Karpas-422 (cell line): ENCODE results near the gene VCL. TPM values are rescaled to one million over a fixed set of nuclear protein-coding genes. Genes with fewer than 3 reads are reported as not detected.

Source experiments
- DNase-seq: peaks from one replicate; pipeline ENCODE4 v3.0.0-alpha.2; 2015
- H2AFZ ChIP-seq: fragments of 200-600 bp; sonication (generic); 2 replicates; pipeline ENCODE4 v1.6.1; 2014; ENCODE audit warnings: antibody characterized with exemption, low read length, mixed read lengths
- H3K27ac ChIP-seq: fragments of 200-600 bp; sonication (generic); 2 replicates; pipeline ENCODE4 v1.5.1; 2014; ENCODE audit warnings: mild to moderate bottlenecking, low read length, moderate library complexity
- H3K27me3 ChIP-seq: fragments of 200-600 bp; sonication (generic); 2 replicates; pipeline ENCODE4 v1.6.1; 2014; ENCODE audit warnings: low read length, mixed read lengths
- H3K36me3 ChIP-seq: fragments of 200-600 bp; sonication (generic); 2 replicates; pipeline ENCODE4 v1.6.1; 2014; ENCODE audit warnings: low read length, mixed read lengths; ENCODE audit not compliant: insufficient read depth
- H3K4me1 ChIP-seq: fragments of 200-600 bp; sonication (generic); 2 replicates; pipeline ENCODE4 v1.6.1; 2014; ENCODE audit warnings: mild to moderate bottlenecking, low read length, mixed read lengths
- H3K4me2 ChIP-seq: fragments of 200-600 bp; sonication (generic); 2 replicates; pipeline ENCODE4 v1.6.1; 2014; ENCODE audit warnings: low read length, low read depth, mild to moderate bottlenecking; ENCODE audit not compliant: poor library complexity, severe bottlenecking
- H3K4me3 ChIP-seq: fragments of 200-600 bp; sonication (generic); 2 replicates; pipeline ENCODE4 v1.5.1; 2014; ENCODE audit warnings: mild to moderate bottlenecking, antibody characterized with exemption, low read length, mixed read lengths
- H3K79me2 ChIP-seq: fragments of 200-600 bp; sonication (generic); 2 replicates; pipeline ENCODE4 v1.6.1; 2014; ENCODE audit warnings: mild to moderate bottlenecking, low read length, mixed read lengths
- H3K9ac ChIP-seq: fragments of 200-600 bp; sonication (generic); 2 replicates; pipeline ENCODE4 v1.6.0; 2014; ENCODE audit warnings: low read length
- H3K9me2 ChIP-seq: fragments of 200-600 bp; sonication (generic), shearing (Covaris generic); replicated peaks from 2 replicates; pipeline ENCODE4 v1.6.0; 2014; ENCODE audit warnings: mild to moderate bottlenecking, low read length, moderate library complexity; ENCODE audit not compliant: insufficient read depth
- H3K9me3 ChIP-seq: fragments of 300-700, 200-600 bp; sonication (generic); 2 replicates; pipeline ENCODE4 v1.6.1; 2014; ENCODE audit warnings: low read length, mixed read lengths
- H4K20me1 ChIP-seq: fragments of 200-600 bp; sonication (generic); 2 replicates; pipeline ENCODE4 v1.6.1; 2014; ENCODE audit warnings: mild to moderate bottlenecking, antibody characterized with exemption, low read length, low read depth; ENCODE audit not compliant: insufficient read depth
- total RNA-seq: library from RNA; depleted of rRNA; stranded (reverse); fragments of >200 nt; shearing (Covaris generic); gene quantifications from 2 replicates; pipeline ENCODE4 v1.2.3, GENCODE V29; 2014; ENCODE audit warnings: low replicate concordance

The VCL gene
- total RNA-seq, 1 experiment from 2014 or later = 37.6 TPM

DNA sequence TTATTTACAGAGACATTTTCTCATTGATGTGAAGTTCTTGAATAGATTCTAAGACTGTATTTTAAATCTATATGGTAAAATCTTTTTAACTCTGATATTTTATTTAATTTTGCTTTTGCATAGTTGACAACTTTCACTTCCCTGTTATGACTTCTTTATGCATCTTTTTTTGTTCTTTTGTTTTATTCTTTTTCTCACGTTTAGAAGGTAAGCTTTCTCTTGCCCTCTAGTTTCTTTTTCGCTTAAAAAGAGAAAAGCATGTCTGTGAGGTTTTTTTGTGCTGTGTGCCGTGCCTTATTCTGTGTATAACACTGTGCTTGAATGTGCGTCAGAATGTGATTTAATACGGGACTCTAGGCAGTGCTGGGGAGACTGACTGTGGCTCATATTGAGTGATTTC lies 78.0 kb downstream of the VCL start:
- no peaks in the 10 kb centered on the region for H4K20me1 ChIP-seq

DNA sequence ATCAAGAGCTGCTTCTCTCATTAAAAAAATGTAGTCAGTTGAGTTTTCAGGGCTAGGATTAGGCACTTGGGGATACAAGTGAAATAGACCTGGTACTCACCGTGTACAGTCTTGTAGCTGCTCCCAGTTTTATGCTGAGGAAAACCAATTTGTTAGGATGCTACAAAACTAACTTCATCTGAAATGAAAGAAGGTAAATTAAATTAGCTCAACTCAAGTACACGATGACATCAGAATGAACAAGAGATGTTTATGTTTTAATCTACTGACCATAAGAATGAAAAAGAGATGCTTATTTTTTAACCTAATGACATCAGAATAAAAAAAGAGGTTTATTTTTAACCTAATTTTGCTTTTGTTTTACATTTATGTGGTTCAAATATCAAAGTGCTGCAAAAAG lies 79.0 kb downstream of the VCL start:
- Histone ChIP-seq H3K9me3 (no peaks in the 10 kb centered on the region), H3K27me3 (no peaks in the 10 kb centered on the region), H3K9me2 (no peaks in the 10 kb centered on the region), H3K27ac (peak overlapping the region; percentile 91), H3K36me3 (no peaks in the 10 kb centered on the region), H2AFZ (no peak overlapping the region), H3K4me3 (no peak overlapping the region; the same call in 1 of the 2 replicates), H3K4me1 (peaks cover 78% of the 10 kb centered on the region), H4K20me1 (no peaks in the 10 kb centered on the region), H3K4me2 (peak overlapping the region; percentile 83), H3K79me2 (peaks cover 37% of the 10 kb centered on the region), H3K9ac (peak overlapping the region; percentile 64; the same call in 1 of the 2 replicates)
- no peak for DNase-seq

More for the DNA sequence above, 78.0 kb downstream of the VCL start:
- no peaks in the 10 kb centered on the region for H3K27me3 ChIP-seq
- H3K9ac ChIP-seq = peak overlapping the region; percentile 64
- H3K4me3 ChIP-seq = peak overlapping the region; percentile 61
- peak overlapping the region; percentile 83 for H3K4me2 ChIP-seq
- peak overlapping the region; percentile 31; the same call in 1 of the 2 replicates for H2AFZ ChIP-seq
- H3K9me3 ChIP-seq = no peaks in the 10 kb centered on the region
- H3K27ac ChIP-seq = peak overlapping the region; percentile 91
- no peaks in the 10 kb centered on the region; the same call in 1 of the 2 replicates for H3K36me3 ChIP-seq
- peak; percentile 59 for DNase-seq
- H3K79me2 ChIP-seq = peaks cover 27% of the 10 kb centered on the region
- H3K9me2 ChIP-seq = no peaks in the 10 kb centered on the region
- H3K4me1 ChIP-seq = peaks cover 72% of the 10 kb centered on the region

DNA sequence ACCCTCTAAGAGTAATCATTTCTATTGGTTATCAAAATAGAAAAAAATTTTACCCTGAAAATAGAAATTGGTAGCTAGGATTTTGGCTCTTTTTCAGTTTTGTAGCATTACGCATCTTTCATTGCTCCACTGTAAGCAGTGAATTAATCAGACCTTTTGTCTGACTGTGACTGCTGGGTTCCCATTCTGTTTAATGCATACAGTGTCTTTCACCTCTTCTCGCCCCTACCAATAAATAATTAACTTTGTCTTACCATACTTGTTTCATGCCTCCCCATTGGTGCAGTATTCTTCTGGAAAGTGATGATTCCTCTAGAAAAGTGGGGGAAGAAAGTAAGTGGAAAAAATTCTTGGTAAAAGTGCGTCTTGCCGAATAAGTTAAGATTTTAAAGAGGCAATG lies 79.5 kb downstream of the VCL start:
- Histone ChIP-seq H3K4me1 (peaks cover 79% of the 10 kb centered on the region), H3K4me3 (0 out of 2 replicates have a peak overlapping the region, but pooled peaks have one; percentile 19), H3K79me2 (peaks cover 40% of the 10 kb centered on the region), H3K27ac (peak overlapping the region; percentile 91), H3K4me2 (peak overlapping the region; percentile 83), H3K9ac (no peak overlapping the region), H3K27me3 (no peaks in the 10 kb centered on the region), H2AFZ (no peak overlapping the region), H4K20me1 (no peaks in the 10 kb centered on the region), H3K9me2 (no peaks in the 10 kb centered on the region), H3K9me3 (no peaks in the 10 kb centered on the region), H3K36me3 (no peaks in the 10 kb centered on the region; the same call in 1 of the 2 replicates)
- DNase-seq = no peak

DNA sequence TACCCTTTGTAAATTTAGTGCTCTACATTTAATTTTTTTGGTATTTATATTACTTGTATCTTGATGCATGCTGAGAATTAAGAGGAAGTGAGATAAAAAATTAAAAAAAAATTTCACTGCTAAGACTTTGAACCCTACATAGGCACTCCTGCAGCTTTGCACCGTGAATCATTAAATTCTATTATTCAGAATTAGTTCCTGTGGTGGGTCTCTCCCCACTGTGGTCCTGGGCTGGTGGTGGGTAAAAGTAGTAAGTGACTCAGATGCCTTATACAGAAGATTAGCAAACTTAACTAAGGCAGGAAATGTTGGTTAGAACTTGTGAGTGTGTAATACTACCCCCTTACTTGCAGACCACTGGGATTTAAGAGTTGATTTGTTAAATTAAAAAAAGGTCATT lies 80.1 kb downstream of the VCL start:
- Histone ChIP-seq H4K20me1 (no peaks in the 10 kb centered on the region), H3K79me2 (peaks cover 40% of the 10 kb centered on the region), H3K36me3 (peaks cover 3% of the 10 kb centered on the region; the same call in 1 of the 2 replicates), H3K27ac (peak overlapping the region; percentile 91), H3K9me2 (no peaks in the 10 kb centered on the region), H3K4me1 (peaks cover 79% of the 10 kb centered on the region), H3K27me3 (no peaks in the 10 kb centered on the region), H3K9me3 (no peaks in the 10 kb centered on the region), H3K9ac (peak overlapping the region; percentile 46), H3K4me2 (peak overlapping the region; percentile 83), H2AFZ (no peak overlapping the region), H3K4me3 (peak overlapping the region; percentile 19; the same call in 1 of the 2 replicates)
- DNase-seq = peak; percentile 74

DNA sequence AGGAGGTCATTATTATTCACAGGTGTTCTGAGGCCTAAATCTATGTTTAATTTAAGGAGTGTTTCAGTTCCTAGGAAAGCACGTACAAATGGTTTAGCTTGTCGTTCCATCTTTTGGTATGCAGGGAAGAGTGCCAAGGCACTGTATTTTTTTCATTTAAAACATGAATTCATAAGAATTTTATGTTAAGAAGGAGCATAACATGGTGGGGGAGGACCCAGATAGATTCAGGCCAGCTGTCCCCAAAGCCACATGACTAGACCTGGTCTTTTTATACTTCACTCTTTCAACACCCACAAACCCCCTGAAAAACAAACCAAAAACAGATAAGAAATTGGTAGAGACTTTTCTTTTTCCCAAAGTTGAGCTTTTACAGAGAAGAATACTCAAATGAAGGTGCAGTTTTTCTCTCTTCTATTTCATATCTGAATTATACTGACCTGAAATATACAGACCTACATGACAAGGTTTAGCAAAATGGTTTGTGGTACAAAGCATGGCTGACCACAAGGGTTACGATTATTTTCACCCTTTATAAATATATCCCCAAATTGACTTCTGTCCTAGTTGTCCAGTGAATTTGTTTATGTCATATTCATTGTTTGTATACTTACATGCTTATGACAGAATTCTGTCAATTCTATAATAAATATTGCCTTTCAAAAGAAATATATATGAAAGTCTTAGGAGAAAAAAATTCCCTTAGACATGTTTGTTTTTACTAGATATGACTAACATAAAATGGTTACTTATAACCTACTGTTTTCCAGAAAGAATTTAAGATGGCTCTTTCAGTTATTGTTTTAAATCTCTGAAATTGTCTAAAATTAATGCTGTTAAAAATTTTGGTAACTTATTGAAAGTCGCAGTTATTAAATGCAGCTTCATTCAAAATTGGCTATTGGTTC lies 81.4 kb downstream of the VCL start:
- Histone ChIP-seq H3K4me2 (peak overlapping the region; percentile 83), H3K9ac (peak overlapping the region; percentile 35; the same call in 1 of the 2 replicates)

DNA sequence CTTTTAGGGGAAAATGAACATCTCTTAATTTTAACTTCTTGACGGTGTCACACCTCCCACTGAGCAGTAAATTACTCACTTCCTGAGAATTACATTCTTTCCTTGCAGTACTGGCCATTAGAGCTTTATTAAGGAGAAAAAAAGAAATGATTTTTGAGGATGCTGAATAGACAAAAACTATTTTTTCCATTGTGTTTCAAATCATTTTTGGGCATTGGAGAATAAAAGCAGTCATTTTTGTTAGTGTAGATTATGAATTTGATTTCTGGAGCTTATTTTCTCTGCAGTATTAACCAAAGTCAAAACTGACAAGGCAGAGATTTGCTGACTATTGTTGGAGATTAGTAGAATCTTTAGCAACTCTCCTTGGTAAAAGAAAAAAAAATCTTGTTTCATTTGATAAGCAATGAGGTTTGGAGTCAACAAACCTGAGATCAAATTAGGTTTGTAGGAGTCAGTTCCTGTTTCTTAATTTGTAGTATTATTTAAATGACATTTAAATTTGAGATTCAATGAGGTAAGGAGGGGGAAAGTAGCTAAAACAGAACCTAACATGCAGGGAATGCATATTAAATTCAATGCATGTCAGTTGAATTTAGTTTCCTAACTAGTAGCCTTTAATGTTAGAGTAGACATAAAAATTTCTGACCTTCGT lies 82.1 kb downstream of the VCL start:
- Histone ChIP-seq H2AFZ (no peak overlapping the region), H3K36me3 (peaks cover 6% of the 10 kb centered on the region; the same call in 1 of the 2 replicates), H3K27ac (peak overlapping the region; percentile 91), H3K9me2 (no peaks in the 10 kb centered on the region), H3K79me2 (peaks cover 43% of the 10 kb centered on the region), H4K20me1 (no peaks in the 10 kb centered on the region), H3K27me3 (no peaks in the 10 kb centered on the region), H3K9ac (peak overlapping the region; percentile 35), H3K4me1 (peaks cover 72% of the 10 kb centered on the region), H3K4me3 (peak overlapping the region; percentile 31), H3K9me3 (no peaks in the 10 kb centered on the region), H3K4me2 (peak overlapping the region; percentile 83)
- peak; percentile 77 for DNase-seq

More for the DNA sequence above, 81.4 kb downstream of the VCL start:
- DNase-seq = no peak
- Histone ChIP-seq H3K36me3 (peaks cover 6% of the 10 kb centered on the region; the same call in 1 of the 2 replicates), H3K27ac (peak overlapping the region; percentile 91), H3K9me3 (no peaks in the 10 kb centered on the region), H2AFZ (no peak overlapping the region), H3K9me2 (no peaks in the 10 kb centered on the region), H3K79me2 (peaks cover 43% of the 10 kb centered on the region), H3K27me3 (no peaks in the 10 kb centered on the region), H3K4me1 (peaks cover 78% of the 10 kb centered on the region), H3K4me3 (peak overlapping the region; percentile 19; the same call in 1 of the 2 replicates), H4K20me1 (no peaks in the 10 kb centered on the region)

DNA sequence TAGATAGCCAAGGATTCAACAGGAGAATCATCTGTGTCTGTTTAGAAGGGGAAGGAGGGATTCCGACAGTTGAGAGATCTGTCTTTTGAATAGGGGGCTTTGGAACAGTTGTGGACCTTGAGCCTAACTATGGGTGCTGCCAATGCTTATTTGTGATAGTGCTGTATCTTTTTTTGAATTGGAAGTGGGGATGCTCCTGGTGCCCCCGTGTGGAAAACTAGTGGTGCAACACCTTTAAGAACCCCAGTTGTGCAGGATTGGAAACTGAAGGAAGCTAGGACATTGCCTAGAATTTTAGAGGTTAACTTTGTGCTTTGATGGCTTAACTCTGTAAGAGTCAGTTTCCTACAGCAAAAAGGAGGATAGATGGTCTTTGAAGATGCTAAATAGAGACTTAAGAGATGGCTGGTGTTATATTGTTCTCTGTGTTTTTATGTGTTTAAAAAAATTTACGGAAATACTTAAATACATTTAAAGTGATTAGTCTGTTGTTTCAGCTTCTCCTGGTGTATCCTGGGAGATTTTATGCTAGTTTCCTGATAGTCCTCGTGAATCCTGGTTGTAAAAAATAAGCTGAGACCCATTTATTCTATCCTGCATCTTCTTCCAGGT lies 83.4 kb downstream of the VCL start:
- Histone ChIP-seq H4K20me1 (no peaks in the 10 kb centered on the region), H3K9ac (peak overlapping the region; percentile 35; the same call in 1 of the 2 replicates), H3K9me3 (no peaks in the 10 kb centered on the region), H3K27ac (peak overlapping the region; percentile 91), H3K4me3 (no peak overlapping the region), H3K27me3 (no peaks in the 10 kb centered on the region), H3K79me2 (peaks cover 39% of the 10 kb centered on the region), H3K9me2 (no peaks in the 10 kb centered on the region), H2AFZ (no peak overlapping the region), H3K4me1 (peaks cover 62% of the 10 kb centered on the region), H3K4me2 (peak overlapping the region; percentile 83), H3K36me3 (peaks cover 6% of the 10 kb centered on the region; the same call in 1 of the 2 replicates)
- DNase-seq = peak; percentile 83
